AML-193 (cell line): Measurements from ENCODE around the gene TAF10.

ENCODE experiments used
- DNase-seq, 2 experiments: peaks; one replicate each; lab custom pipeline; 2025; lab: John Stamatoyannopoulos, UW

Gene TAF10

DNA sequence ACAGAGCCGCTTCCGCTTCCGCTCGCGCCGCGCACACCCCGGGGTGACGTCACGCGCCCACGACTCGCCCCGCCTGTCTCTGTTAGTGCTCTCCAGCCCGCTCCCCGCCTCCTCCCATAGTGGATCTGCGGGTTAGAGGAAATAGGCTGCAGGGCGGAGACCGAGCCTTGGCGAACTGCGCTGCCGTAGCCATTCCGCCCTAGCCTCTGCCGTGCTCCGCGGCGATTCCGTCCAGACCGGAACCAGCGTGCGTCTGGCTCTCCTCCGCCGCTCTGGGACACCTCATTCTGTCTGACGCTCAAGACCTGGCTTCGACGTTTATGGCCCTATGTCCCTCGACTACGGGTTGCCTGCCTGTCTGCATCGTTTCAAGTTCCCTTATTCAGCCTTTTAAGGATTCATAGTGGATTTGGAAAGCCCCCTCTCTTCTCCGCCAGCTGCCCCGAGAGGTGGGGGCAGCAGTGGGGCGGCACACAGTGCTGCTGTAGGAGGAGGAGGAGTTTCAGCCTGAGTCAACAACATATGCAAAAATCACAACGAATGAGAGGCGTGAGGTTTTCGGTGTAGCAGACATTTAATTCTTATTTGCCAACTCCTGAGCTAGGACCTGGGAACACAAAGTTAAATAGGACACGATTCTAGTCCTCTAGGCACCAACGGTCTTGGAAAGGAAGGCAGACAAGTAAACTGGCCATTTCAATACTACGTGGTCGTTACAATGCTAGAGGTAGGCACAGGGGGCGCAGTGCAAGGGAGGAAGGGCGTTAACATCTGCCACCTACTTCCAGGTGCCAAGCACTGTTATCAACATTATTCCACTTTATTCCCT, at the start of gene TAF10:
Gene TAF10, minus strand, starts transcription at position 4 of the 829 bp plus-strand sequence. CDS start 27 bp downstream, outside the sequence.
- DNase-seq = peak; percentile 88 to 94

GRCh38 chr11:6660712-6661111, 48.7 kb upstream of the TAF10 start:
- DNase-seq = no peak

DNA sequence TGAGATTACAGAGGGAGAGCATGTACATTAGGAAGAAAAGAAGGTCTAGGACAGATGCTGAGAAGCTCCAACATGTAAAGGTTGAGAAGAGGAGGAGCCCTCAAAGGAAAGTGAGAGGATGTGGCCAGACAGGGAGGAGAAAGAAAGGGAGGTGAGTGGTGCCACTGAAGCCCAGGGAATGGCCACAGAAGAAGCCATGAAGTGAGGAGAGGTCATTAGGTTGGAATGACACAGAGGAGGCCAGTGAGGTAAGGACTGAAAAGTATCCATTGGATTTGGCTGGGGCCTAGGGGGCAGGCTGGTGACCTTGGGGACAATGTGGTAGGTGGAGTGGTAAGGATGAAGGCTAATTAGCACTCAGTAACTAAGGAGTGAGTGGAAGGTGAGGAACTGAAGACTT, 46.6 kb upstream of the TAF10 start:
- no peak for DNase-seq

DNA sequence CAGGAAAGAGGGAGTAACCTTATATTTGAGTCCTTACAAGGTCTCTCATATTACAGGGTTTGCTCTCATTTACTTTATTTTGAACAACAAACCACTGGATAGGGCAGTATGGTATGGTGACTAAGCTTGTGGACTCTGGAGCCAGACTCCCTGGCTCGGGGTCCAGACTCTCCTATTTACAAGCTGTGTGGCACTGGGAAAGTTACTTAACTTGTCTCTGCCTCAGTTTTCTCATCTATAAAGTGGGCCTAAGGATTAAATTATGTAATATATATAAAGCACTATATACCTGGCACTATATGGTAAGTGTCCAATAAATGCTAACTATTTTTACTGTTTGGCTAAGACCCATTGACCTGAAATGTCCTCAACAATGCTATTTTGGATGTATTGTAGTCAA, 45.3 kb upstream of the TAF10 start:
- DNase-seq = no peak

GRCh38 chr11:6656936-6657335, 44.9 kb upstream of the TAF10 start:
- no peak for DNase-seq

GRCh38 chr11:6656584-6656915, 44.5 kb upstream of the TAF10 start:
- DNase-seq = no peak

DNA sequence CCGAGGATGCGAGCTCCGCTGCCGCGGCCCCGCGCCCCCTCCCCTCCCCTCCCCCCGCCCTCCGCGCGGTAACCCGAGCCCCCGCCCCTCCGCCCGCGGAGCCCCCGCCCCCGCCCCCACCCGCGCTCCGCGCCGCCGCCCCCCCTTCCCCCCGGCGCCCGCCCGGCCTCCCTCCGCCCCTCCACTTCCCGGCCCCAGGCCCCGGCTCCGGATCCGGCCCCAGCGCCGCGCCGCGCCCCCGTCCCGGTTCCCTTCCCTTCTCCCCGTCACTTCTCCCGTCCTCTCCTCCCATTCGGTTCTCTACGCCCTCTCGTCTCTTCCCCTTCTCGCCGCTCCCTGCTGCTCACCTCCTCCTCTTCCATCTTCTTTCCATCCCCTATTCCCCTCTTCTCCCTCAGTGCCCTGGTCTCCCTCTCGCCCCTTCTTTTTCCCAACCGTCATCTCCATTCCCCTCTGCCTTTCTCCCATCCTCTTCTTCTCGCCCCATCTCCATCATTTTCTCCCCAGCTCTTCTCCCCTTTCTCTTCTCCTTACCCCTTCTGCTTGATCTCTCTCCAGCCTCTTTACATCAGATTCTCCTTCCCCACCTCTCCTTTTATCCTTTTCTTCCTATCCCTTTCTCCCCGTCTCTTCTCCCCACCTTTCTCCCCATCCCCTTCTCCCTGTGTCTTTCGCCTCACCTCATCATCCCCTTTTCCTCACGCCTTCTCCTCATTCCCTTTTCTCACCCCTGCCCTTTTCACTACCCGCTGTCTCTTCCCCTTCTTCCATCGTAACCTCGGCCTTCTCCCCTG, 44.0 kb upstream of the TAF10 start, which contains the start of gene DCHS1:
Gene DCHS1, minus strand, starts transcription at position 20 of the 794 bp plus-strand sequence. CDS start 14,196 bp downstream, outside the sequence.
- no peak for DNase-seq

DNA sequence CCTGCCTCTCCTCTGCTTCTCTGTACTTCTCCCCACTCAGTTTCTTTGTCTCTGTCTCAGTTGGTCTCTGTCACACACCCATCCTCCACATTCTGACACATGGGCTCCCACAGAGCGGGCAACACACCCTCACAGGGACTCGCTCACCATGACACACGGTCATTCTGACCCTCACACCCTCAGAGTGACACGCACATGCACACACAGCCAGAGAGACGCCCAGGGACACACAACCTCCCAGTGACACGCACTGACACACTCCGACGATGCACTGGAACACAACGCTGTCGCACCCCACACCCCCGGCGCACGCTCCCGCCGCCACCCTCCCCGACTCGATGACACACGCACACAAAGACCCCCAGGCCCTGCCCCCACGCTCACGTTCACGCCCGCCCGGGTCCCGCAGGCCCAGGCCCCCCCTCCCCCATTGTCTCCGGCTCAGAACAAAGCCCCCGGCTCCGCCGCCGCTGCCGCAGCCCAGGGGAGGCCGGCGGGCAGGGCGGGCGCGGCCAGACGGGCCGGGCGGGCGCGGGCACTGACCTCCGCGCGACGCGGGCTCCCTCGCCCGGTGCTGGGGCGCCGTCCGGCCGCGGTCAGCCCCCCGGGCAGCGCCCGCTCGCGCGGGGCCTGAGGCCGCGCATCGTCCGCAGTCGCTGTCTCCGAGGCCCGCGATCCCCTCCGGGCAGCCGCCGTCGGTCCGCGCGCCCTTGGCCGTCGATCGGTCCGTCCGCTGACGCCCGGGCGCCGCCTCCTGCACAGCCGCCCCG, 43.2 kb upstream of the TAF10 start:
- DNase-seq = no peak

GRCh38 chr11:6654281-6655019, 42.4 kb upstream of the TAF10 start:
- no peak for DNase-seq

- DNase-seq = no peak
Observed at GRCh38 chr11:6653656-6654055, 41.6 kb upstream of the TAF10 start.

DNA sequence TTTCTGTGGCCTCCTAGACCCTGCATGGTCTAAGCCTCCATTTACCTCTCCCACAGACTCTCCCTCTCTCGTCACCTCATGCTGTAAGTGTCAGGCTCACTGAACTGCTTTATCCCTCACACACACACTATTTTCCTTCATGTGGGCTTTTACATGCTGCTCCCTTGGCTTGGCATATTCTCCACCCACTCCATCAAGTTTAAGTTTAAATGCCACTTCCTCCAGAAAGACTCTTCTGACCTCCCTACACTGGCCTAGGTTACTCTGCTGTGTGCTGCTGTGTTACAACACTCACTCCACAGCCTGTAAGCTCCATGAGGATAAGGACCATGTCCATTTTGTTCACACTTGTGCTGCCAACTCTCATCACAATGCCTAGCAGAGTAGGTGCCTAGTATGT, 41.1 kb upstream of the TAF10 start:
- DNase-seq = peak; percentile 19 to 25

DNA sequence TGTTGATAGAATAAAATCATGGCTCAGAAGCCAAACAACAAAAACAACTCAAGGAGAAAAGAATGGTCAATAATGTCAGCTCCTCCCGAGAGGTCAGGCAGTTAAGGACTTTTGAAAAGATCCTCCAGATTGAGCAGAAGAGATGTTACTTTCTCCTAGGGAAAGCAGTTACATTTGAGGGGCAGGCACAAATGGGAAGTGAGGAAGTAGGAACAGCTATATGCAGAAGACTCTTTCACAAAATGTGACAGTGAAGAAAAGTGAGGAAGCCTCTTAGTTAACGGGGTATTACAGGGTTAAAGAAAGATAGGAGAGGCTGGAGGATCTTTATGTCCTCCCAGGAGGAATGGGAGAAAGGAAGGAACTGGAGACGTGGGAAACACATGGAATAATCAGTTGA, 40.2 kb upstream of the TAF10 start:
- no peak for DNase-seq

GRCh38 chr11:6650980-6651379, 39.0 kb upstream of the TAF10 start:
- DNase-seq = no peak

DNA sequence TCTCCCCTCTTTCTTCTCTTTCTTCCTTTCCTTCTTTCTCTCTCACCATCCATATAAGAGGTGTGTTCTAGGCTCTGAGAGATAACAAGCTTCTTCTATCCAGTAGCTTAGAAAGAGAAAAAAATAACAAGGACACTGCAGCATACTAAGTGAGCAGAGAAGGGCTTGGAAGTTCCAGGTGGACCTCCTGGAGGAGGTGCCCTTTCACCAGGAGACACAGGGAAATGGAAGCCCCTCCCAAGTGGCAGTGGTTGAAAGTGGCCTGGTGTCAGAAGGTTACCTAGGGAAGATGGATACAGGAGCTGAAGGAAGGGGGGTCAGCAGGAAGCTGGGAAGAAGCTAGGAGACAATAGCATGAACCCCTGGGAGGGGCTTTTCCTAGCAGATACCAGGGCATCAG, 38.1 kb upstream of the TAF10 start:
- DNase-seq = no peak

DNA sequence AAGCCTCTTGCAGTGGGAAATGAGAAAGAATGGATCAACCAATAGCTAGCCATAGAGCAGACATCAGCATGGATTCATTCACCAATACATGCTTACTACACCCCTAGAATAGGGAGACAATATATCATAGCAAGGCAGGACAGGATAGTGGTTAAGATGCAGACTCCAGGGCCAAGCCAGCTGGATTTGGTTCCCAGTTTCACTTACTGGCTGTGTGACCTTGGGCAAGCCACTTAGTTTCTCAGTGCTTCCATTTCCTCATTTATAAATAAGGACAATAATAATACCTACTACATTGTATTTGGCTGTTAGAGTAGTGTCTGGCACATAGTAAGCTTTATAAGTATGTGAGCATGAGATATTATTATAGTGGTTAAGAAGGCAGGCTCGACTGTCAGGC, 36.5 kb upstream of the TAF10 start:
- no peak for DNase-seq

DNA sequence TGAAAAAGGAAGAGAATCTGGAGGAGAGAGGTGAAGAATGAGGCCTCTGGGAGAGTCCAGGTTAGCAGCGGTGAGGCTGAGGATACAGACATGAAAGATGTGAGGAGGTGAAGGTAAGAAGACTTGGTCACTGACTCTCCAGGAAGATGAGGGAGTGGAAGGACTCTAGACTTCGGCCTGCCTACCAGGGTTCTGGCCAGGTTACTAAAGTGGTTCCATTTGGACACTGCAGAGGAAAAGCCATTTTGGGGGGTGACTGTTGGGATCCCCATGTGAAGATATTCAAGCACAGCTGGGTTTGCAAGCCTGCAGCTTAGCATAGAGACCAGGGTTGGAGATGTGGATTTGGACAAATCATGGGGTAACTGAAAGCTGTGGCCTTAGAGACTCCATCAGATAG, 35.8 kb upstream of the TAF10 start:
- DNase-seq = no peak

DNA sequence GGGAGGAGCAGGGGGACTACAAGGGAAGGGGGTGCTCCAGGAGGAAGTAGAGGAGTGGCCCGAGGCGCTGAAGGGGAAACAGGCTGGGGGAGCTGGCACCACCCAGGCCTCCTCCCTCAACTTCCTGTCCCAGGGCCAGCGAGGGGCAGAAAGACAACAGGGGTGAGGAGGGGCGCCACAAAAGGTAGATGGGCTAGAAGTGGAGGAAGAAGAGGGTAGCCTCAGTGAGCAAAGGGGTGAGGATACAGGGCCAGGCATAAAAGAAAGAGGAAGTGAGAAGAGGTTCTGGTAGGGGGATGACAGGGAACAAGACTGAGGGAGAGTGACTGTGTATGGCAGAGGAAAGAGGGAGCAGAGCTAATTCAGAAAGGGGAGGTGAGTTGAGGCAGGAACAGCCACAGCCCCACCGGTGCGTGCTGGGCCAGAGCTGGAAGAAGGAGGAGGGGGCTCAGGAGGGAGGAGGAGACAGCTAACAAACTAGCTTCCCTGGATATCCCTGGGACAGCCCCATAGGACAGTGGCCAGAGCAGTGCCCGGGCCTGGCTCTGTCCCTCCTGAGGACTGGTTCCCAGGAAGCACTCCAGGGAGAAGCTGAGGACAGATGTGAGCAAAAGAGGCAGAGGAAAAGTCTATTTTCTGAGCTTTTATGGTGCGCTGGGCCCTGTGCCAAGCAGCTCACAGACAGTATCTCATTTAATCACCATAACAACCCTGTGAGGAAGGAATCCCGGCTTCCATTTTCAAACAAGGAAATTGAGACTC, 35.1 kb upstream of the TAF10 start:
- peak; percentile 68 to 72 for DNase-seq

- DNase-seq = no peak
Observed at GRCh38 chr11:6646576-6646917, 34.5 kb upstream of the TAF10 start.

- no peak for DNase-seq
Observed at GRCh38 chr11:6646071-6646470, 34.1 kb upstream of the TAF10 start.

- DNase-seq = no peak
Observed at GRCh38 chr11:6642957-6643356, 30.9 kb upstream of the TAF10 start.
